ENCODE data around the gene KMT2E. TPM values are rescaled to one million over a fixed set of nuclear protein-coding genes. Genes with fewer than 3 reads are reported as not detected.
"Not testable (repeated sequence)": the region's sequence is repeated elsewhere in the genome, so short reads cannot be mapped to it uniquely, and the experiment has no call there.

The KMT2E gene
- total RNA-seq, 1 experiment from 2014 or later: 49.7 TPM

DNA sequence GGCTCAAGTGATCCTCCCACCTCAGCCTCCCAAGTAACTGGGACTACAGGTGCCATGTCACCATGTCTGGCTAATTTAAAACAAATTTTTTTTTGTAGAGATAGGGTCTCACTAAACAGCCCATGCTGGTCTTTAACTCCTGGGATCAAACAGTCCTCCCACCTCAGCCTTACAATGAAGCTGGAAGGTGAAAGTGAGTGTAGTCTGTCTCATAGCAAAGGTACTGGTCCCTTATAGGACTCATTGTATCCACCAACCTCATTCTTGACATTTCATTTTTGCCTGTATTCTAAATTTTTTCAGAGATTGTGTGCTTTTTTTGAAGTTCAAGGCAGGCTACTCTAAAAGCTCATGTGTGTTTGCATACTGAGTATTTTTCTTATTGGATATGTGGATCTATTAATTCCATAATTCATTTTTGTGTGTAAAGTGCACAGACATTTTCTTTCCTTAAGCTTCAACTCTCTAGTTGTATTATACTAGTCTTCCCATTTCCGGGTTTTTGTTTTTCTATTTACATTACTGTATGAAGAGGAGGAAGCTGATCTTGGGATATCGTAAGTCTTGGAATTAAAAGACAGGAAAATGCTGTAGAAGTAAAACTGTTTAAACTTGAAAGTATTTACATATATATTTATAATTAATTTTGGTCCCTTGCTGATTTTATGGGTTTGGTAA is 13.3 kb downstream of the KMT2E start:
- intact Hi-C loops (cut with micrococcal nuclease): no loop called here
- Mint-ChIP-seq H3K27ac (ENCODE audit: low read depth, unreplicated experiment) (no peak overlapping the region), H3K36me3 (ENCODE audit: insufficient read depth, unreplicated experiment) (peaks cover 6% of the 10 kb centered on the region), H3K27me3 (ENCODE audit: insufficient read depth, unreplicated experiment) (no peaks in the 10 kb centered on the region), H3K4me1 (ENCODE audit: insufficient read depth, unreplicated experiment) (peaks cover 35% of the 10 kb centered on the region), H3K4me3 (ENCODE audit: unreplicated experiment) (no peak overlapping the region), H3K9me3 (ENCODE audit: unreplicated experiment) (no peaks in the 10 kb centered on the region)
- TF ChIP-seq, protein P1, sequence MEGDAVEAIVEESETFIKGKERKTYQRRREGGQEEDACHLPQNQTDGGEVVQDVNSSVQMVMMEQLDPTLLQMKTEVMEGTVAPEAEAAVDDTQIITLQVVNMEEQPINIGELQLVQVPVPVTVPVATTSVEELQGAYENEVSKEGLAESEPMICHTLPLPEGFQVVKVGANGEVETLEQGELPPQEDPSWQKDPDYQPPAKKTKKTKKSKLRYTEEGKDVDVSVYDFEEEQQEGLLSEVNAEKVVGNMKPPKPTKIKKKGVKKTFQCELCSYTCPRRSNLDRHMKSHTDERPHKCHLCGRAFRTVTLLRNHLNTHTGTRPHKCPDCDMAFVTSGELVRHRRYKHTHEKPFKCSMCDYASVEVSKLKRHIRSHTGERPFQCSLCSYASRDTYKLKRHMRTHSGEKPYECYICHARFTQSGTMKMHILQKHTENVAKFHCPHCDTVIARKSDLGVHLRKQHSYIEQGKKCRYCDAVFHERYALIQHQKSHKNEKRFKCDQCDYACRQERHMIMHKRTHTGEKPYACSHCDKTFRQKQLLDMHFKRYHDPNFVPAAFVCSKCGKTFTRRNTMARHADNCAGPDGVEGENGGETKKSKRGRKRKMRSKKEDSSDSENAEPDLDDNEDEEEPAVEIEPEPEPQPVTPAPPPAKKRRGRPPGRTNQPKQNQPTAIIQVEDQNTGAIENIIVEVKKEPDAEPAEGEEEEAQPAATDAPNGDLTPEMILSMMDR (IDR thresholded peaks at IDR 0.05; ENCODE audit: unreplicated experiment): no peak
- DNase-seq (ENCODE audit: unreplicated experiment): no peak
- no TSS peak for BruUV-seq (replicated peaks)
- ChIA-PET CTCF (interaction anchor here (0.6 to 1.6 kb wide), 5 partner anchors 12 to 359 kb away, joined by 3 to 6 read pairs (median 3); no protein-coding TSS in a partner anchor), POLR2A (interaction anchor here (1.8 to 5.3 kb wide), 2 partner anchors 12 to 44 kb away, joined by 7 to 59 read pairs; partner anchors contain the start of gene KMT2E)

DNA sequence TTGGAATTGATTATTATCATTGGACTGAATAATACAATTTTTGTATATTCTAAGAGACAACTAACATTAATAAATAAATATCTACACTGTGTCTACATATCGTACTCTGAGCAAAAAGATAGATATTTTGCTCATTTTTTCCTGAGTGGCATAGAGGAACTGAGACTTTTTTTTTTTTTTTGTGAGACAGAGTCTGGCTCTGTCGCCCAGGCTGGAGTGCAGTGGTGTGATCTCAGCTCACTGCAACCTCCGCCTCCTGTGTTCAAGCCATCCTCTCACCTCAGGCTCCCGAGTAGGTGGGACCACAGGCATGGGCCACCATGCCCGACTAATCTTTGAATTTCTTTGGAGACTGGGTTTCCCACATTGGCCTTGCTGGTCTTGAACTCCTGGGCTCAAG is 14.0 kb downstream of the KMT2E start:
- POLR2A ChIA-PET: interaction anchor here (5.3 kb wide), 1 partner anchor 12 kb away, joined by 59 read pairs; the partner anchor contains the start of gene KMT2E
- DNase-seq (ENCODE audit: unreplicated experiment): no peak
- Mint-ChIP-seq H3K9me3 (ENCODE audit: unreplicated experiment) (no peaks in the 10 kb centered on the region), H3K27ac (ENCODE audit: low read depth, unreplicated experiment) (no peak overlapping the region), H3K4me3 (ENCODE audit: unreplicated experiment) (no peak overlapping the region), H3K36me3 (ENCODE audit: insufficient read depth, unreplicated experiment) (peaks cover 6% of the 10 kb centered on the region), H3K27me3 (ENCODE audit: insufficient read depth, unreplicated experiment) (no peaks in the 10 kb centered on the region), H3K4me1 (ENCODE audit: insufficient read depth, unreplicated experiment) (peaks cover 35% of the 10 kb centered on the region)
- intact Hi-C loops (cut with micrococcal nuclease): no loop called here
- CTCF ChIA-PET: interaction anchor here (0.6 to 1.6 kb wide), 4 partner anchors 27 to 358 kb away, joined by 3 to 6 read pairs (median 4); no protein-coding TSS in a partner anchor
- BruUV-seq (replicated peaks): no TSS peak
- TF ChIP-seq, protein P1 (IDR thresholded peaks at IDR 0.05; ENCODE audit: unreplicated experiment): no peak

DNA sequence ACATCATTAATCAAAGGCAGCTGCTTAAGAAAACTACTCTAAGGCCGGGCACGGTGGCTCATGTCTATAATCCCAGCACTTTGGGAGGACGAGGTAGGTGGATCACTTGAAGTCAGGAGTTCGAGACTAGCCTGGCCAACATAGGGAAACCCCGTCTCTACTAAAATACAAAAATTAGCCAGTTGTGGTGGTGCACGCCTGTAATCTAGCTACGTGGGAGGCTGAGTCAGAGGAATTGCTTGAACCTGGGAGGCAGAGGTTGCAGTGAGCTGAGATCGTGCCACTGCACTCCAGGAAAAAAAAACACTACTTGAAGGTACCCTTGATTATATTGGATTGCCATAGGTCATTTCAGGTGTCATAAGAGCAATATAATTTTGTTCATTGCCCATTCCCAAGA is 14.9 kb downstream of the KMT2E start:
- H3K4me3 Mint-ChIP-seq (ENCODE audit: unreplicated experiment); BruUV-seq (replicated peaks); H3K9me3 Mint-ChIP-seq (ENCODE audit: unreplicated experiment); intact Hi-C loops (cut with micrococcal nuclease); H3K27me3 Mint-ChIP-seq (ENCODE audit: insufficient read depth, unreplicated experiment); H3K27ac Mint-ChIP-seq (ENCODE audit: low read depth, unreplicated experiment); DNase-seq (ENCODE audit: unreplicated experiment): not testable (repeated sequence)
- Mint-ChIP-seq H3K4me1 (ENCODE audit: insufficient read depth, unreplicated experiment) (peaks cover 35% of the 10 kb centered on the region), H3K36me3 (ENCODE audit: insufficient read depth, unreplicated experiment) (peaks cover 12% of the 10 kb centered on the region)
- ChIA-PET CTCF (interaction anchor here (0.7 kb wide), 2 partner anchors 12 to 26 kb away, joined by 3 read pairs; no protein-coding TSS in a partner anchor), POLR2A (interaction anchor here (5.3 kb wide), 1 partner anchor 13 kb away, joined by 59 read pairs; the partner anchor contains the start of gene KMT2E)

DNA sequence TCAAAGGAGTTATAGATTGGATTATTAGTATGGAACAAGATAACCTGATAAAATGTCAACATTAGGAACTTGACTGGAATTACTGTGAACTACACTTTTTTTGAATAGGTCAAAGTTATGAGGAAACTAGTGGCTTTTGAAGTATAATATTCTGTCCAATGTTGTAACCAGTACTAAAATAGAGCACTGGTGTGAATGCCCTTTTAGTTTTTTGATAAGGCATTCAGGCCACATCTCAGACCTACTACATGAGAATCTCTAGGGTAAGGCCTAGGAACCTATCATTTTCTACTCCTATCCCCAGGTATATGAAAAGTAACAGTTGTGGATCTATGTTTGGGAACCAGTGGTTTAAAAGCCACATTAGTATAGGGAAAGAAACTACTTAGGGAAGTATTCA is 16.4 kb downstream of the KMT2E start:
- H3K36me3 Mint-ChIP-seq (ENCODE audit: insufficient read depth, unreplicated experiment): peaks cover 12% of the 10 kb centered on the region
- no peak overlapping the region for H3K27ac Mint-ChIP-seq (ENCODE audit: low read depth, unreplicated experiment)
- no peaks in the 10 kb centered on the region for H3K9me3 Mint-ChIP-seq (ENCODE audit: unreplicated experiment)
- H3K27me3 Mint-ChIP-seq (ENCODE audit: insufficient read depth, unreplicated experiment): no peaks in the 10 kb centered on the region
- peaks cover 26% of the 10 kb centered on the region for H3K4me1 Mint-ChIP-seq (ENCODE audit: insufficient read depth, unreplicated experiment)
- BruUV-seq (replicated peaks): no TSS peak
- CTCF ChIA-PET: interaction anchor here (0.9 kb wide), 1 partner anchor 50 kb away, joined by 3 read pairs; no protein-coding TSS in a partner anchor
- DNase-seq (ENCODE audit: unreplicated experiment): no peak
- TF ChIP-seq, protein P1 (IDR thresholded peaks at IDR 0.05; ENCODE audit: unreplicated experiment): no peak
- intact Hi-C loops (cut with micrococcal nuclease): no loop called here
- H3K4me3 Mint-ChIP-seq (ENCODE audit: unreplicated experiment): no peak overlapping the region
- POLR2A ChIA-PET: interaction anchor here (0.7 kb wide), 1 partner anchor 49 kb away, joined by 3 read pairs; no protein-coding TSS in a partner anchor

Measured in MCF 10A (cell line).